Lung (tissue), 12 donors: ENCODE data around the gene BICC1. TPM values are rescaled to one million over a fixed set of nuclear protein-coding genes. Genes with fewer than 3 reads are reported as not detected.

ENCODE experiments used
- ATAC-seq: fragments of 200-7000 bp; cut with Tn5 transposase; one replicate; pipeline ENCODE4 v1.9.1; 2020; ENCODE audit warnings: moderate number of reproducible peaks; ENCODE audit not compliant: insufficient read depth, low FRiP score
- DNase-seq, 3 donors: peaks; one replicate each; pipeline ENCODE4 v3.0.0-alpha.2; 2013 to 2017
- H3K27ac ChIP-seq, 2 donors: one replicate each; pipeline ENCODE4 v1.5.1; 2013; ENCODE audit warnings: mild to moderate bottlenecking in 2 of 2, moderate library complexity in 2 of 2, control low read depth in 1 of 2, inconsistent platforms in 1 of 2, low read depth in 1 of 2, low read length in 1 of 2
- H3K27me3 ChIP-seq, 3 donors: one replicate each; pipeline ENCODE4 v1.5.1; 2013; ENCODE audit warnings: low read length in 2 of 3; ENCODE audit not compliant: control insufficient read depth in 3 of 3, insufficient read depth in 3 of 3
- H3K36me3 ChIP-seq, 4 donors: one replicate each; pipeline ENCODE4 v1.5.1; 2013; ENCODE audit warnings: low read length in 4 of 4, mild to moderate bottlenecking in 1 of 4, moderate library complexity in 1 of 4; ENCODE audit not compliant: control insufficient read depth in 4 of 4, insufficient read depth in 4 of 4
- H3K4me1 ChIP-seq, 5 donors: one replicate each; pipeline ENCODE4 v1.5.1; 2013; ENCODE audit warnings: low read length in 5 of 5, mild to moderate bottlenecking in 2 of 5, moderate library complexity in 1 of 5; ENCODE audit not compliant: control insufficient read depth in 5 of 5, insufficient read depth in 5 of 5
- H3K4me3 ChIP-seq: one replicate; pipeline ENCODE4 v1.5.1; 2013; ENCODE audit warnings: mild to moderate bottlenecking, control low read depth, moderate library complexity
- H3K9ac ChIP-seq, 2 donors: one replicate each; pipeline ENCODE4 v1.5.1; 2013; ENCODE audit warnings: low read length in 2 of 2, control low read depth in 1 of 2; ENCODE audit not compliant: insufficient read depth in 1 of 2
- H3K9me3 ChIP-seq, 4 donors: one replicate each; pipeline ENCODE4 v1.5.1; 2013; ENCODE audit warnings: low read length in 3 of 4, mild to moderate bottlenecking in 1 of 4, moderate library complexity in 1 of 4; ENCODE audit not compliant: control insufficient read depth in 4 of 4, insufficient read depth in 3 of 4
- WGBS, 2 donors: extraction: QIAGEN DNeasy Blood & Tissue Kit; methylation state at CpG; one replicate each; pipeline ENCODE4 v1.1.7; 2013; 5-methylcytosine and 5-hydroxymethylcytosine counted together
- polyA plus RNA-seq, 2 donors: library from polyadenylated mRNA; stranded (reverse); fragments of 200-250 nt; gene quantifications; one replicate each; pipeline ENCODE4 v1.2.1, GENCODE V29; 2013
- total RNA-seq, 2 donors: library from RNA; depleted of rRNA in 1 of 2; stranded (reverse); fragments of >200 nt in 1 of 2; gene quantifications; one replicate each; pipeline ENCODE4 v1.2.1, GENCODE V29; 2014 to 2021
- TF ChIP-seq, protein P1 (sequence below): IDR thresholded peaks from 2 replicates; pipeline ENCODE4 v1.5.1; 2012; ENCODE audit warnings: mild to moderate bottlenecking; ENCODE audit errors: control extremely low read depth, extremely low read depth
- donor health status: control.
- donor health status: control.
- donor health status: Bipolar disorder and iron deficiency.
- donor health status: healthy.
- donor health status: DM: yes; HTN: yes; CAD: no.

The BICC1 gene
- total and polyA plus RNA-seq, 4 donors = 2.3 to 43.1 (median 5.9) TPM

DNA sequence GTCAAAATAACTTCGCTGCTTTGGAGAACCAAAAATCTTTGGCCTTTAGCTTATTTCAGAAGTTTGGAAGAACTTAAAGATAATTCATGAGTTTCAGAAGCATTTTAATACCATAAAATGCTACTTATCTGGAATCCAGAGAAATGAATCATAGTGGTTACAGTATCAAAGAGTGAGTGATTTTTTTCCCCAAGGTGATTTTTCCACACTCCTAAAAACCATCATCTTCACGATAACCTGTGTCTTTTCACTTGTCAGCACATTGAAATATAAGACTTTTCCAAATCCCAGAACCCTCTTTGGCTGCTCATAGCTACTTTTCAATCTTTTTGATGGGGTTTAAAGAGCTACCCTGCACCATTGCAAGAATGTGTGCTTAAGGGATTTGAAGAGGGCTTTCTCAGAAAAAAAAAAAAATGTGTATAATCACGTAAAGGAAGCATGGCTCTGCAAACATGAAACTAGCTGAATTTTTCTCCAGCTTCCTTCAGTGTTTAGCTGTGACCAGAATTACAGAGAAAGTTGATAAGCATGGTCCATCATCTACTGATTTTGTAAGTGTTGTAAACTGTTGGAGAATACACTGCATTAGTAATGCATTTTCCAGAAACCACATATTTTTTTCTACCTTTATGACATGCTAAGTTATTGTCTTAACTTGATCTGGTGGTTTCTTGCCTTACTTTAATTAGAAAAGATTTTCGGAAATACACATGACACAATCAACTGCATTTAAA, 134.9 kb downstream of the BICC1 start:
- DNase-seq (peak in 2 of 3 donors; percentile 36 to 60), ATAC-seq (no peak)
- Histone ChIP-seq H3K9me3 (no peaks in the 10 kb centered on the region), H3K27me3 (no peaks in the 10 kb centered on the region), H3K36me3 (peaks cover 0 to 2% (median 0%) of the 10 kb centered on the region in 4 donors), H3K27ac (no peak overlapping the region), H3K4me1 (peaks cover 1 to 67% (median 38%) of the 10 kb centered on the region in 5 donors), H3K9ac (no peak overlapping the region), H3K4me3 (no peak overlapping the region)
- WGBS, 2 donors = 60 to 79% methylated on average over 4 of the region's 4 CpGs
- TF ChIP-seq, protein P1, sequence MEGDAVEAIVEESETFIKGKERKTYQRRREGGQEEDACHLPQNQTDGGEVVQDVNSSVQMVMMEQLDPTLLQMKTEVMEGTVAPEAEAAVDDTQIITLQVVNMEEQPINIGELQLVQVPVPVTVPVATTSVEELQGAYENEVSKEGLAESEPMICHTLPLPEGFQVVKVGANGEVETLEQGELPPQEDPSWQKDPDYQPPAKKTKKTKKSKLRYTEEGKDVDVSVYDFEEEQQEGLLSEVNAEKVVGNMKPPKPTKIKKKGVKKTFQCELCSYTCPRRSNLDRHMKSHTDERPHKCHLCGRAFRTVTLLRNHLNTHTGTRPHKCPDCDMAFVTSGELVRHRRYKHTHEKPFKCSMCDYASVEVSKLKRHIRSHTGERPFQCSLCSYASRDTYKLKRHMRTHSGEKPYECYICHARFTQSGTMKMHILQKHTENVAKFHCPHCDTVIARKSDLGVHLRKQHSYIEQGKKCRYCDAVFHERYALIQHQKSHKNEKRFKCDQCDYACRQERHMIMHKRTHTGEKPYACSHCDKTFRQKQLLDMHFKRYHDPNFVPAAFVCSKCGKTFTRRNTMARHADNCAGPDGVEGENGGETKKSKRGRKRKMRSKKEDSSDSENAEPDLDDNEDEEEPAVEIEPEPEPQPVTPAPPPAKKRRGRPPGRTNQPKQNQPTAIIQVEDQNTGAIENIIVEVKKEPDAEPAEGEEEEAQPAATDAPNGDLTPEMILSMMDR = no peak

DNA sequence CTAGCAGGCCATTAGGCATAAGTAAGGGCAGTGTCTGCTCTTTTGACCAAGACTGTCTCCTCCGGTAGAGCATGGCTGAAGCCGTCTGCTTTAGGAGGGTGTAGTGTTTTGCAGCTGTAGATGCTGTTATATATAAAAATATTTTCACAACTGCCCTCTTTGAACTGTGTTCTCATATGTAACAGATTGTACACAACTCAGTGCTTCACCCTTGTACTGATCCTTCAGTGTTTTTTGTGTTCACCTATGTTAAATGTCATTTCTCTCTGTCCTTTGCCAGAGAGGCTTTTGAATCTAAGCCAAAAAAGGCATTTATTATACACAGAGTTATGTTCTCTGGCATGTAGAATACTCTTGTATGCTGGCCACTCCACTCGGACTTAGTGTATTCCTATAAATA, 135.5 kb downstream of the BICC1 start:
- Histone ChIP-seq H3K27ac (no peak overlapping the region), H3K4me3 (no peak overlapping the region), H3K4me1 (peaks cover 1 to 65% (median 38%) of the 10 kb centered on the region in 5 donors), H3K36me3 (peaks cover 0 to 2% (median 0%) of the 10 kb centered on the region in 4 donors), H3K9me3 (no peaks in the 10 kb centered on the region), H3K27me3 (no peaks in the 10 kb centered on the region), H3K9ac (no peak overlapping the region)
- peak in 1 of 3 donors; percentile 52 for DNase-seq
- ATAC-seq = no peak
- TF ChIP-seq, protein P1 = no peak
- 68 to 83% methylated on average over 3 of the region's 3 CpGs for WGBS, 2 donors

DNA sequence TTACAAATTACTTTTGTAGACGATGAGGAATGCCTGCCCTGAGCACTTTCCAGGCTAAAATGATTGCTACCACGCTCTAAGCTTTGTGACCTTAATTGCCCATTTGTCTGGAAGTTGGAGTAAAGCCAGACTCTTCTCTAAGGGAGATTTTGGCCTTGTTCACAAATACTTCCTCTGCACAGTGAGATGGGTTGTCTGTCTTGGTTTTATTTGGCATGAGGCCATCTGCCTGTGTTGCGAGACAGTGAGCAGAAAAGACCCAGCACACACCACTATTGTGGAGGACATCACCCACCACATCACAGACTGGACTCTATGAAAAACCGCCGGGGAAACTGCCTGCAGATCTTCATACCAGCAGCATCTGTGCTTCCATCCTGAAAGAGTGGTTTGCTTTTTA, 138.4 kb downstream of the BICC1 start:
- Histone ChIP-seq H3K36me3 (peaks cover 0 to 2% (median 0%) of the 10 kb centered on the region in 4 donors), H3K9me3 (no peaks in the 10 kb centered on the region), H3K27ac (no peak overlapping the region), H3K27me3 (no peaks in the 10 kb centered on the region), H3K4me1 (peaks cover 1 to 44% (median 31%) of the 10 kb centered on the region in 5 donors), H3K4me3 (no peak overlapping the region), H3K9ac (peak overlapping the region in 1 of 2 donors; percentile 63)
- peak; percentile 76 to 84 (median 84) for DNase-seq
- ATAC-seq = no peak
- TF ChIP-seq, protein P1 = no peak
- 29 to 37% methylated on average over 5 of the region's 5 CpGs for WGBS, 2 donors

DNA sequence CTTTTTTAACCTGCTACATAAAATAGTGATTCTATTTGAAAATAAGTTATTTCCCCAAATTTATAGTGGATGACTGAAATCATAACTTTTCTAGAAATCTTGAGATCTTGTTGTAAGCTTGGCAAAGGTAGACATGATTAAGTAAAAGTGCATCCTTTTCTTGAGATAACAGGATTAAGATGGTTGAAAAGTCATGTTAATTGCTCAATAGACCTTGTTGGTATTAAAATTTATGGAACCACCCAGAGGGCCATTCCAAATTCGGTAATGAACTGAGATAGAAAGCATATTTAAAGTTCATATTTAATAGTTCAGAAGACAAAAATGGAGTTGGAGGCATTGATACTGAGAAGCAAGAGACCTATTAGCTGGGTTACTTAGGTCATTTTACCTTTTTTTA, 139.1 kb downstream of the BICC1 start:
- TF ChIP-seq, protein P1 = no peak
- Histone ChIP-seq H3K4me1 (peaks cover 1 to 39% (median 28%) of the 10 kb centered on the region in 5 donors), H3K4me3 (no peak overlapping the region), H3K27me3 (no peaks in the 10 kb centered on the region), H3K9ac (no peak overlapping the region), H3K9me3 (no peaks in the 10 kb centered on the region), H3K27ac (no peak overlapping the region), H3K36me3 (peaks cover 0 to 2% (median 0%) of the 10 kb centered on the region in 4 donors)
- no peak for DNase-seq
- 65 to 84% methylated on average over 1 of the region's 1 CpG for WGBS, 2 donors
- no peak for ATAC-seq
